Left ventricle myocardium inferior (tissue), 1 donor: ENCODE data around the gene BACH2. TPM values are rescaled to one million over a fixed set of nuclear protein-coding genes. Genes with fewer than 3 reads are reported as not detected.

Experiments
- DNase-seq: peaks from one replicate; pipeline ENCODE4 v3.0.0-alpha.2; 2020
- H3K27ac ChIP-seq: fragments of 200-600 bp; replicated peaks from 2 replicates; pipeline ENCODE4 v1.8.0; 2021
- H3K27me3 ChIP-seq: fragments of 200-600 bp; 2 replicates; pipeline ENCODE4 v1.8.0; 2021; ENCODE audit warnings: low read depth
- H3K36me3 ChIP-seq: fragments of 200-600 bp; 2 replicates; pipeline ENCODE4 v1.8.0; 2021
- H3K4me1 ChIP-seq: fragments of 200-600 bp; 2 replicates; pipeline ENCODE4 v1.8.0; 2021
- H3K4me3 ChIP-seq: fragments of 200-600 bp; 2 replicates; pipeline ENCODE4 v1.8.0; 2021; ENCODE audit warnings: mild to moderate bottlenecking, moderate library complexity
- H3K9me3 ChIP-seq: fragments of 200-600 bp; replicated peaks from 2 replicates; pipeline ENCODE4 v1.8.0; 2021
- intact Hi-C: fragments of 100-400 bp; cut with micrococcal nuclease; formaldehyde crosslinking; loops from one replicate; pipeline ENCODE4 v1.11.0; 2022
- total RNA-seq: library from RNA; stranded (reverse); fragmentation: NEBNext Ultra II Directional; extraction: Animal tissue kit (Norgen Biotek cat#: 25700); gene quantifications from one replicate; pipeline ENCODE4 v1.2.1, GENCODE V29; 2021
- TF ChIP-seq, protein P1 (sequence below): fragments of 200-600 bp; IDR thresholded peaks from 2 replicates; pipeline ENCODE4 v1.8.0; 2021; ENCODE audit warnings: antibody characterized with exemption, mild to moderate bottlenecking, borderline replicate concordance
- donor health status: DM: no; HTN: yes; CAD: no; lungs with severe emphysema.

Gene BACH2
- total RNA-seq, 1 donor from 2014 or later = 1.5 TPM

DNA sequence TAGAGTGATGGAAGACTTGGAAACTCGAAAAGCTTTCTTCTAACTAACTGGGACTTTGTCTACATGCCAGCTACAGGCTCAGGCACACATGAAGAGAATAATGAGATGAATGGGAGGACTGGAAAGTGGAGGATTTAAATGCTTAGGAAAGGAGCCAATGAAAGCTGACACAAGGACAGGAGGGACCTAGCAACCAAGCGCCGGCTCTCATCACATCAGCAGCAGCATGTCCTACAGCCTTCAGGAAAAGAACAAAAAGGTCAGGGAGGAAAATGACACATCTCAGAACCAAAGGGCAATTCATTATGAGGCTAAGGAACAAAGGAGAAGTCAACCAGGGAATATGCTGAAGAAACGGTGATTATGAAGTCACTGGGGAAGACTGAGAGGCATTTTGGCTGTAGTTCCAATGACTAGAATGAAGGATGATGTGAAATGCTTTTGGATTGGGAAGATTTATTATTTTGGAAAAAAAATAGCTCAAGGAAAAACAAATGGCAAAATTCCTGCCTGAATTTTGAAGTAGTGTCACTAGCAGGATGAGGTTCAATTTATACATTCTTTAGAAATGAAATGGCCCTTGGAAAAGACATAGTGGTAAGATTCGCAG is 5.7 kb downstream of the BACH2 start:
- Histone ChIP-seq H3K9me3 (peaks cover 6% of the 10 kb centered on the region), H3K4me3 (no peak overlapping the region), H3K27ac (no peak overlapping the region), H3K4me1 (peaks cover 26% of the 10 kb centered on the region), H3K36me3 (no peaks in the 10 kb centered on the region), H3K27me3 (no peaks in the 10 kb centered on the region)
- TF ChIP-seq, protein P1, sequence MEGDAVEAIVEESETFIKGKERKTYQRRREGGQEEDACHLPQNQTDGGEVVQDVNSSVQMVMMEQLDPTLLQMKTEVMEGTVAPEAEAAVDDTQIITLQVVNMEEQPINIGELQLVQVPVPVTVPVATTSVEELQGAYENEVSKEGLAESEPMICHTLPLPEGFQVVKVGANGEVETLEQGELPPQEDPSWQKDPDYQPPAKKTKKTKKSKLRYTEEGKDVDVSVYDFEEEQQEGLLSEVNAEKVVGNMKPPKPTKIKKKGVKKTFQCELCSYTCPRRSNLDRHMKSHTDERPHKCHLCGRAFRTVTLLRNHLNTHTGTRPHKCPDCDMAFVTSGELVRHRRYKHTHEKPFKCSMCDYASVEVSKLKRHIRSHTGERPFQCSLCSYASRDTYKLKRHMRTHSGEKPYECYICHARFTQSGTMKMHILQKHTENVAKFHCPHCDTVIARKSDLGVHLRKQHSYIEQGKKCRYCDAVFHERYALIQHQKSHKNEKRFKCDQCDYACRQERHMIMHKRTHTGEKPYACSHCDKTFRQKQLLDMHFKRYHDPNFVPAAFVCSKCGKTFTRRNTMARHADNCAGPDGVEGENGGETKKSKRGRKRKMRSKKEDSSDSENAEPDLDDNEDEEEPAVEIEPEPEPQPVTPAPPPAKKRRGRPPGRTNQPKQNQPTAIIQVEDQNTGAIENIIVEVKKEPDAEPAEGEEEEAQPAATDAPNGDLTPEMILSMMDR = no peak
- intact Hi-C loops = loop anchor here (10.0 kb wide), 2 partner anchors 76 to 316 kb away; no protein-coding TSS in a partner anchor
- no peak for DNase-seq

DNA sequence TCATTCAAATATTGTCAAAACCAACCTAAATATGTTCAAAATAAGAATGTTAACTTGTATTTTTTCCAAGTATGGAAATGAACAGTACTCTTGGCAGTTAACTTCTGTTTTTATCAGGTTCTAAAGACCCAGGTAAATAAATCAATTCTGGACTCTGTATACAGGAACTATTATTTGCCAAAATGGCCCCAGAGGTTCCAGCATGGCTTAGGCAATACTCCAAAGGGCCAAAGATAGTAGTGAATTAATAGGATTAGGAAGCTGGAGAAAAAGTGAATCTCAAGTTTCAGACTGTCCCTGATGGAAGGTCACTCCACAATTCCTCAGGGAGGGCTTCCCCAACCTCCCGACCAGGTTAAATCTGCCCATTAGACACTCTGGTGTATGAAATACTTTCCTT is 6.7 kb downstream of the BACH2 start:
- Histone ChIP-seq H3K4me3 (no peak overlapping the region), H3K9me3 (peaks cover 6% of the 10 kb centered on the region), H3K27ac (no peak overlapping the region), H3K4me1 (peaks cover 26% of the 10 kb centered on the region), H3K27me3 (no peaks in the 10 kb centered on the region), H3K36me3 (no peaks in the 10 kb centered on the region)
- TF ChIP-seq, protein P1 = no peak
- intact Hi-C loops = loop anchor here (10.0 kb wide), 2 partner anchors 75 to 315 kb away; no protein-coding TSS in a partner anchor
- no peak for DNase-seq

DNA sequence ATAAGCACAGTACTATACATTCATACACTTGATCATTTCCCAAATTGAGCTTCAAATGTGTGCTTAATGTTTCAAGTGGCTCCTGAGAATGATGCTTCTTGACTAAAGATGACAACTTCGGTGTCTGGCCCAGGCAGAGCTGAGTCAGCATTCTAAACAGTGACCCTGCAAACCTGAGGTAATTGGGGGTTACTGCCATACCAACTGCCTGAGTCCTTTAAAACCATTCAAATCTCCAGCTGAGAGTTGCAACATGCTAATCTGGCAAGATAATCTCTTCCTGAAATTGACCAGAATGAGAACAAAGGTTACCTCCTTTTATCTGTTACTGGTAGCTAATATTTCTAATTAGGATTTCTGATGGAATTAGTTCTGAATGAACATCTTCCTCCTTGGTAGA is 8.2 kb downstream of the BACH2 start:
- no peaks in the 10 kb centered on the region for H3K36me3 ChIP-seq
- no peak overlapping the region for H3K27ac ChIP-seq
- no peaks in the 10 kb centered on the region for H3K27me3 ChIP-seq
- H3K9me3 ChIP-seq = peaks cover 6% of the 10 kb centered on the region
- TF ChIP-seq, protein P1 = no peak
- H3K4me1 ChIP-seq = peaks cover 28% of the 10 kb centered on the region
- H3K4me3 ChIP-seq = no peak overlapping the region
- intact Hi-C loops = no loop called here
- no peak for DNase-seq

DNA sequence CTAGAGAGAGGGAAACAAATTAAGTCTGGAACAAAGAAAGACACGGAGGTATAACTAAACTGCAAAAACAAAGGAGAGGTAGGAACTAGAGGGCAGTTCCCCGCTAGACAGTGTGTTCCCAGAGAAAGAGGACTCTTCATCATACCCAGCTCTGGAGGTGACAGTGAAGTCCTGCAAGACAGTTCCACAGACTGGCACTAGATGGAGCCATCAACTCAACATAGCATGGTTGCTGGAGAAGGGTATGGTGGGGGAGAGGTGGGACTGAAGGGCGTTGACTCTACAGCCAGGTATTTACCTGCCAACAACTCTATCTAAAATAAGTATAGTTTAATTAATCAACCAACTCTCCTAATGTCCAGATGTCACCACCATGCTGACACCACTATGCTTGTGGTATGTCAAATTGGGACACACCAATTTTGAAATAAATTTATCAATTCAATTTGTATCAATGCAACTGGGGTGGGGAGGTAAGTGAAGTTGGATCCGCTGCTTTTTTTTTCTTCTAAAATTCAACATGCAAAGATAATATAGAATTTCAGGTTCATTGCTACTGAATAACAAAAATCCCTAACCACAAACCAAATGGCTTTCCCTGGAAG is 9.7 kb downstream of the BACH2 start:
- Histone ChIP-seq H3K9me3 (peaks cover 6% of the 10 kb centered on the region), H3K4me1 (peaks cover 28% of the 10 kb centered on the region), H3K27me3 (no peaks in the 10 kb centered on the region), H3K27ac (no peak overlapping the region), H3K4me3 (no peak overlapping the region), H3K36me3 (no peaks in the 10 kb centered on the region)
- DNase-seq = no peak
- intact Hi-C loops = no loop called here
- TF ChIP-seq, protein P1 = peak; percentile 65

DNA sequence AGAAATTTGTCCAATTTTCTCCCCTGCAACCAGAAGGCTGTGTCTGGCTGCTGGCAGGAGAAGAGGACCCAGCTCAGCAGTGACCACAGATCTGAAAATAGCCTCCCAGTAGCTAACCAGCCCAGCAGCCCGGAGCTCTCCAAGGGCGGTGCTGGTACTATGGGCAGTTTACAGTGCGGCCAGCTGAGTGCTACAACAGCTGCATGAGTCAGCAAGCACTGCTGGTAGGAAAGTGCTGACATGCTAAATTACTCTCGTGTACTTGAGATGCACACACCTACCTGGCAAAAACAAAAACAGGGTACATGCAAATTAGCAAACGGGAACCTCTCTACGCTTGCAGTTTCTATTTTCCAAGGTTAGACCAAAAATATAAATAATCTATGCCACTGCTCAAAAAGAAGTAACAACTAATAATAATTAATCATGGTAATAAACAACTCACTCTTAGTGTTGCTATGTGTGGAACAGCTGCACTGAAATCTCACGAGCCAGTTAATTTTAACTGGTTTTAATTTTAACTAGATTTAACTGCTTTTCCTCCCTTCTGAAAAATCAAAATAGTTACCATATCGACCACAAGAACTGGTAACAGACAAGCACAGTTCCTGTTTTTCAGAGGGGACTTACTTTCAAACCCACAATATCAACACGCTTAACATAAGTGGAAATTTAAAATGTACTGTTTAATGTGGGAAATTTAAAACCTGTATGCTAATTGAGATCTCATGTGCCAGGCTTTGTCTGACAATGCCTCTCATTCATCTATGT is 10.8 kb downstream of the BACH2 start:
- H3K4me3 ChIP-seq = peak overlapping the region; percentile 52
- H3K27me3 ChIP-seq = no peaks in the 10 kb centered on the region
- no peaks in the 10 kb centered on the region for H3K36me3 ChIP-seq
- peaks cover 26% of the 10 kb centered on the region for H3K4me1 ChIP-seq
- peak; percentile 82 for DNase-seq
- TF ChIP-seq, protein P1 = no peak
- intact Hi-C loops = no loop called here
- peak overlapping the region; percentile 64 for H3K27ac ChIP-seq
- peaks cover 6% of the 10 kb centered on the region for H3K9me3 ChIP-seq
